ENCODE data around the gene INPP4B.
"Not testable (repeated sequence)": the region's sequence is repeated elsewhere in the genome, so short reads cannot be mapped to it uniquely, and the experiment has no call there.

The INPP4B gene

DNA sequence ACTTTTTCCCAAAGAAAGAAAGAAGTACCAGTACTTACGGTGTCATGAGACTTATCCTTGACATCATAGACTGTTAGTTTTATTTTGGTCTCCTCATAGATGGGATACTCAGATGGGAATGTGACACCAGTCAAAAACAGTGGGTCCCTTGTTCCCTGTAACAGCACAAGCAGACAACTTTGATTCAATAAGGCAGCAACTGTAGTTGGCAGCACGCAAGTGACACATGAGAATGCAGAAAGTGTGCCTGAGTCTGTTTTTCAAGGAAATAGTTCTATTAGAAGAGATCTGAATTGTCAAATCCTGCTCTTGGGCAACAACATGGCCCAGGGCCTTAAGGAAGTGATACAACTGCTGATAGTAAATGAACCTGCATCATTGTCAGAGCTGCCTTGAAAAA is 443.2 kb downstream of the INPP4B start:
- TF ChIP-seq, protein P1, sequence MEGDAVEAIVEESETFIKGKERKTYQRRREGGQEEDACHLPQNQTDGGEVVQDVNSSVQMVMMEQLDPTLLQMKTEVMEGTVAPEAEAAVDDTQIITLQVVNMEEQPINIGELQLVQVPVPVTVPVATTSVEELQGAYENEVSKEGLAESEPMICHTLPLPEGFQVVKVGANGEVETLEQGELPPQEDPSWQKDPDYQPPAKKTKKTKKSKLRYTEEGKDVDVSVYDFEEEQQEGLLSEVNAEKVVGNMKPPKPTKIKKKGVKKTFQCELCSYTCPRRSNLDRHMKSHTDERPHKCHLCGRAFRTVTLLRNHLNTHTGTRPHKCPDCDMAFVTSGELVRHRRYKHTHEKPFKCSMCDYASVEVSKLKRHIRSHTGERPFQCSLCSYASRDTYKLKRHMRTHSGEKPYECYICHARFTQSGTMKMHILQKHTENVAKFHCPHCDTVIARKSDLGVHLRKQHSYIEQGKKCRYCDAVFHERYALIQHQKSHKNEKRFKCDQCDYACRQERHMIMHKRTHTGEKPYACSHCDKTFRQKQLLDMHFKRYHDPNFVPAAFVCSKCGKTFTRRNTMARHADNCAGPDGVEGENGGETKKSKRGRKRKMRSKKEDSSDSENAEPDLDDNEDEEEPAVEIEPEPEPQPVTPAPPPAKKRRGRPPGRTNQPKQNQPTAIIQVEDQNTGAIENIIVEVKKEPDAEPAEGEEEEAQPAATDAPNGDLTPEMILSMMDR (IDR thresholded peaks at IDR 0.05; ENCODE audit: extremely low read depth, missing control alignments), result no peak
- DNase-seq (ENCODE audit: low spot score), result no peak

DNA sequence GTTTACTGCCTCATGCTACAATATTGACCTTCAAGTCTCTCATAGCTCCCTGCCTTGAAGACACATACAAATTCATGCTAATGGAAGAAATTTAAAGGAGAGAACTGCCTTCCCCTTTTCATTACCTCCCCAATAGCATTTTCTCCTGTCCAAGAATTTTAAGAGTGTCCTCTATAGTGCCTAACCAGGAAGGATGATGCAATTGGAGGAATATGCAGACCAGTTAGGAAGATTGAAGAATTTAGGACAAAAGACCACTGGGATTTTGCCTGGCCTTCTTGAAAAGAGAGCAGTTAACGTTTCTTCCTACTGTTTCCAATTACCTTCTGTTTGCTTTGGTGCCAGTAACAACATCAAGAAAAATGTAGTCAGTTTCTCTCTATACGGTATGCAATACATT is 443.9 kb downstream of the INPP4B start:
- TF ChIP-seq, protein P1 (IDR thresholded peaks at IDR 0.05; ENCODE audit: extremely low read depth, missing control alignments), result no peak
- no peak for DNase-seq (ENCODE audit: low spot score)

DNA sequence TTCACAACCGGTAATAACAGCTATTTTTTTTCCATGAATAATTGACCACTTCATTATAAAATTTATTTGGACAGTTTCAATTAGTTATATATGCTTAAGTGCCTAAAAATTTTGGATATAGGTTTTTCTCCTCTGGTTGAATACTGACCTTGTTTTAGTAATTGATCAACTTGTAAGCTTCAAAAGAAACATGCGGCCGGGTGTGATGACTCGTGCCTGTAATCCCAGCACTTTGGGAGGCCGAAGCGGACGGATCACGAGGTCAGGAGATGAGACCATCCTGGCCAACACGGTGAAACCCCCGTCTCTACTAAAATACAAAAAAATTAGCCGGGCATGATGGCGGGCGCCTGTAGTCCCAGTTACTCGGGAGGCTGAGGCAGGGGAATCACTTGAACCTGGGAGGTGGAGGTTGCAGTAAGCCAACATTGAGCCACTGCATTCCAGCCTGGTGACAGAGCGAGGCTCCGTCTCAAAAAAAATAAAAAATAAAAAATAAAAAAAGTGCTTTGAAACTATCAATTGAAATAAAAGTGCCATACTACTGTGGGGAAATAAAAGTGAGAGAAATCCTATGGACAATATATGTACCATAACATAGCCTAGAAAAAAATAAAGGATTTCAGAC is 448.6 kb downstream of the INPP4B start:
- DNase-seq (ENCODE audit: low spot score), result not testable (repeated sequence)

DNA sequence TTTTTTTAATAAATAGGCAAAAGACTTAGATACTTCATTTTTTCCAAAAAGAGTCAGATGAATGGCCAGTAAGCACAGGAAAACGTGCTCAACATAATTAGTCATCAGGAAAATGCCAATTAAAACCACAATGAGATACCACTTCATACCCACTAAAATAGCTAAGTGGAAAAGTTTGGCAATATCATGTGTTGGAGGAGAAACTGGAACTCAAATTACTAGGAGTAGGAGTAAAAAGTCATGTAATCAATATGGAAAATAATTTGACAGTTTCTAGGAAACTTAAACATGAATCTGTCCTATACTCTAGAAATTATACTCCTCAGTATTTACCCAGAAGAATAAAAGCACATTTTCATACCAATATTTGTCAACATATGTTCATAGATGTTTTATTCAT is 449.8 kb downstream of the INPP4B start:
- no peak for DNase-seq (ENCODE audit: low spot score)
- TF ChIP-seq, protein P1 (IDR thresholded peaks at IDR 0.05; ENCODE audit: extremely low read depth, missing control alignments), result no peak

DNA sequence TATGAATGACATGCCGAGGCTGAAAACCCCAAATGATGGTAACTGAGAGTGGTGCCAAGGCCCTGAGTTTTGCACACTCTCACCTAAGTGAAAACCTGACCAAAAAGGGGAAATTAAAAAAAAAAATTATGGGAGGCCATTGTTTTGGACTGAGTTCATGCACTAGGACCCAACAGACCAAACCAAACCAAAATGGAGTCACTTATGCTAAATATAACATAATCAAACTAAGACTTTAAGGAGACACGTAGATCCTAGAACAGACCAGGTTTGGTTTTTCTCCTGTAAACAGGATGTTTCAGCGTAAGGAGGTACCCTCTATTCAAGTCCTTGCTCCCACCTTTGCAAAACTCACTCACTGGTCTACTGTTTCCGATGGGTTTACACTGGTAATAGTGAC is 453.0 kb downstream of the INPP4B start:
- no peak for DNase-seq (ENCODE audit: low spot score)
- TF ChIP-seq, protein P1 (IDR thresholded peaks at IDR 0.05; ENCODE audit: extremely low read depth, missing control alignments), result no peak

DNA sequence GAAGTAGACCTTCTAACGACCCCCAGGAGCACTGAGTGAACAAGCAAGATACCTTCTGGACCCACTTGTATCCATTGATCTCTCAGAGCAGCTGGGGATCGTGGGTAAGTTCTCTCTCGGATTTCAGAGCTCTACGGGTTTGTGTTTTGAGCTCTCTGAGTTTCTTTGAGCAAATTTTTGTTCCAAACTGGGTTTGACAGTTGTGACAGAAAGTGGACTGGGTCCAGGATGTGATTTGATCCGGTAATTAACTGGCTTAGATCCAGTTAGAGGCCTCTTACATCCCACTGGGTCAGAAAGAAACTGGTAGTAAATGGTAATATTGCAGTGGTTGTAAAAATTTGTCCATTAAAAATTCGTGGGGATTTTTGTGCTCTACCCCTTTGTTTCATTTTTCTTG is 459.2 kb downstream of the INPP4B start:
- DNase-seq (ENCODE audit: low spot score), result no peak
- TF ChIP-seq, protein P1 (IDR thresholded peaks at IDR 0.05; ENCODE audit: extremely low read depth, missing control alignments), result no peak

DNA sequence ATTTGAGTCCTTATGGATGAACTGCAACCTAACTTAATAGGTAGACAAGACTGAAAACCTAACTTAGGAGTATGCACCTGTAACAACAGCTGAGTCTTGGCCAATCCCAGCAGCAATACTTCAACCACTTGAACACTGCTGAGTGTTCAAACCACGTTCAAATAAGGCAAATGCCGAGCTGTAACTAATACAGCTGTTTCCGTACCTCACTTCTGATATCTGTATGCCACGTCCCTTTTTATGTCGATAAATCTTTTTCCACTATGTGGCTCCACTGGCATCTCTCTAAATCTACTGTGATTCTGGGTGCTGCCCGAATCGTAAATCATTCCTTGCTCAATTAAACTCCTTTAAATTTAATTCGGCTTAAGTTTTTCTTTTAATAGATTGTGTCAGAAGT is 459.7 kb downstream of the INPP4B start:
- TF ChIP-seq, protein P1 (IDR thresholded peaks at IDR 0.05; ENCODE audit: extremely low read depth, missing control alignments), result no peak
- DNase-seq (ENCODE audit: low spot score), result no peak

DNA sequence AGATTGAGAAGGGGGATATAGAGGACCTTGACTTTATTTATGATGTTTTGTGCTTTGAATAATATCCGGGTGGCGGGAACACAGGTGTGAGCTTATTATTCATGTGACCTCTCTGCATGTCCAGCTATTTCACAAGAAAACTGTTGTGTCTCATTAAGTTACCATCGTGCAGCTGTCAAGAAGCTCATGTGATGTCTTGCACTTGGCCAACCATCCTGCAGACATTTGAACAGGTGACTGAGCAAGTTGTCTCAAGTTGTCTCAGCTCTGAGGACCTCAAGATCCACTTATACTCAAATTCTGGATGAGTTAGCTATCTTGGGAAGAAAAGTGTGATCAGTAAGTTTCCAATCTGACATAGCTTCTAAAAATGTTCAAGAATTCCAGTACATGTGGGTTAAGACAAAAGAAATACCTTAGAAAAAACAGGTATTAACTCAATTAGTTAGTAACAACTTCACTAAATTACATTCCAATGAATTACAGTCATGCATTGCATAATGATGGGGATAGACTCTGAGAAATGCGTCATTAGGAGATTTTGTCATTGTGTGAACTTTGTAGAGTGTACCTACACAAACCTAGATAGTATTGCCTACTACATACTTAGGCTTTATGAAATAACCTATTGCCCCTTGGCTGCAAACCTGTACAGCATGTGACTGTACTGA is 462.2 kb downstream of the INPP4B start:
- TF ChIP-seq, protein P1 (IDR thresholded peaks at IDR 0.05; ENCODE audit: extremely low read depth, missing control alignments), result no peak
- DNase-seq (ENCODE audit: low spot score), result no peak

All from GM20000 (cell line).